ENCODE data around the gene WDR86. TPM values are rescaled to one million over a fixed set of nuclear protein-coding genes. Genes with fewer than 3 reads are reported as not detected.
A peak's percentile ranks its signal among the peaks of the same experiment; 100 is the strongest.

The WDR86 gene
- total RNA-seq, 1 donor from 2014 or later = 0.48 TPM

- no peak for ATAC-seq (ENCODE audit: poor library complexity)
- intact Hi-C loops (cut with DNase I) = no loop called here
- no peak for DNase-seq
Observed at GRCh38 chr7:151386301-151387160, 23.3 kb downstream of the WDR86 start.

- ATAC-seq (ENCODE audit: poor library complexity) = no peak
Observed at GRCh38 chr7:151385626-151386300, 24.1 kb downstream of the WDR86 start.

GRCh38 chr7:151384776-151385625 lies 24.8 kb downstream of the WDR86 start:
- DNase-seq (no peak), ATAC-seq (ENCODE audit: poor library complexity) (no peak)
- intact Hi-C loops (cut with DNase I) = no loop called here

More at GRCh38 chr7:151385626-151386300, 24.1 kb downstream of the WDR86 start:
- intact Hi-C loops (cut with DNase I) = no loop called here
- no peak for DNase-seq

- no peak for DNase-seq
- intact Hi-C loops (cut with DNase I) = no loop called here
- no peak for ATAC-seq (ENCODE audit: poor library complexity)
Observed at GRCh38 chr7:151384352-151384697, 25.5 kb downstream of the WDR86 start.

- ATAC-seq (ENCODE audit: poor library complexity) = no peak
- no peak for DNase-seq
- intact Hi-C loops (cut with DNase I) = no loop called here
Observed at GRCh38 chr7:151383638-151384351, 26.0 kb downstream of the WDR86 start.

GRCh38 chr7:151382079-151382885 lies 27.6 kb downstream of the WDR86 start:
- intact Hi-C loops (cut with DNase I) = no loop called here
- ATAC-seq (ENCODE audit: poor library complexity) = no peak
- no peak for DNase-seq

- intact Hi-C loops (cut with DNase I) = no loop called here
- ATAC-seq (ENCODE audit: poor library complexity) (peak; percentile 23), DNase-seq (no peak)
Observed at GRCh38 chr7:151381348-151382078, 28.3 kb downstream of the WDR86 start.

GRCh38 chr7:151381098-151381347 lies 28.8 kb downstream of the WDR86 start:
- DNase-seq (no peak), ATAC-seq (ENCODE audit: poor library complexity) (no peak)
- intact Hi-C loops (cut with DNase I) = no loop called here

- ATAC-seq (ENCODE audit: poor library complexity) (peak; percentile 8), DNase-seq (no peak)
- intact Hi-C loops (cut with DNase I) = no loop called here
Observed at GRCh38 chr7:151380199-151381097, 29.4 kb downstream of the WDR86 start.

GRCh38 chr7:151379534-151380198 lies 30.2 kb downstream of the WDR86 start:
- intact Hi-C loops (cut with DNase I) = no loop called here
- no peak for ATAC-seq (ENCODE audit: poor library complexity)
- DNase-seq = no peak

GRCh38 chr7:151379193-151379520 lies 30.7 kb downstream of the WDR86 start:
- ATAC-seq (ENCODE audit: poor library complexity) (no peak), DNase-seq (no peak)
- intact Hi-C loops (cut with DNase I) = no loop called here

GRCh38 chr7:151378496-151379192 lies 31.2 kb downstream of the WDR86 start:
- no peak for DNase-seq
- intact Hi-C loops (cut with DNase I) = no loop called here
- ATAC-seq (ENCODE audit: poor library complexity) = no peak

- ATAC-seq (ENCODE audit: poor library complexity) (no peak), DNase-seq (no peak)
- intact Hi-C loops (cut with DNase I) = no loop called here
Observed at GRCh38 chr7:151378011-151378410, 31.8 kb downstream of the WDR86 start.

GRCh38 chr7:151377406-151377805 lies 32.4 kb downstream of the WDR86 start:
- DNase-seq = no peak
- no peak for ATAC-seq (ENCODE audit: poor library complexity)
- intact Hi-C loops (cut with DNase I) = no loop called here

GRCh38 chr7:151376218-151376902 lies 33.5 kb downstream of the WDR86 start:
- ATAC-seq (ENCODE audit: poor library complexity) = no peak
- intact Hi-C loops (cut with DNase I) = no loop called here
- no peak for DNase-seq

Data from Right ventricle myocardium superior (tissue), 1 donor.